Activated CD8-positive, alpha-beta memory T cell treated with anti-CD3 and anti-CD28 coated beads for 36 hours (primary cell): ENCODE measurements around the gene PODXL2. TPM values are rescaled to one million over a fixed set of nuclear protein-coding genes. Genes with fewer than 3 reads are reported as not detected.
"Not testable (repeated sequence)": the region's sequence is repeated elsewhere in the genome, so short reads cannot be mapped to it uniquely, and the experiment has no call there.

ENCODE experiments used
- CTCF ChIA-PET: fragments of 350-600 bp; sonication (Branson Sonifier 250); formaldehyde crosslinking; loops from one replicate; lab custom pipeline; 2021; ENCODE audit warnings: antibody characterized with exemption; lab: Charles Lee
- POLR2A ChIA-PET: fragments of 350-600 bp; sonication (Branson Sonifier 250); formaldehyde crosslinking; loops from one replicate; lab custom pipeline; 2021; ENCODE audit warnings: antibody characterized with exemption; lab: Charles Lee
- total RNA-seq, 2 experiments: library from RNA; stranded (reverse); gene quantifications; one replicate each; pipeline ENCODE4 v1.2.3, GENCODE V29; 2021

Gene PODXL2
- total RNA-seq, 2 experiments from 2014 or later = 1.5 to 1.7 TPM

DNA sequence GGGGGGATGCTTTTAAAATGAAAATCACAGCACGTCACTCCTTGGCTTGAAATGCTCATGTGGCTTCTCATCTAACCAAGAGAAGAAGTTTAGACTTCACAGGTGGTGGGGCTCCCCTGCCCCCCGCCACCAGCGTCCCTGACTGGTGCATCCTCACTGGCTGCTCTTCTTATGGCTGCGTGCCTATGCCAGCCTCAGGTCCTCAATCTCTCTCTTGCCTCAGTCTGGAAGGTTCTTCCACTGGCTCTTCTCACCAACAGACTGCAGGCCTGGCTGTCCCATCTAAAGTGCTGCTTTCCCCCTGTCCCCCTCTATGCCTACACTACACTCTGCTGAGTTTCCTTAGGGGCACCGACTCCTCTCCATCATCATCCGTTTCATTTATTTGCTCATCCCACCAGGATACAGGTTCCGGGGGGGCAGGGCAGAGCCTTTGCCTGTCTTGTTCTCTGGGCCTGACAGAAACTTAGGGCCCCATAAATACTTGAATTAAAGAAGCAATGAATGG is 64.4 kb downstream of the PODXL2 start:
- CTCF ChIA-PET = interaction anchor here (1.4 kb wide), 1 partner anchor 118 kb away, joined by 4 read pairs; no protein-coding TSS in a partner anchor
- POLR2A ChIA-PET = no interaction called here

DNA sequence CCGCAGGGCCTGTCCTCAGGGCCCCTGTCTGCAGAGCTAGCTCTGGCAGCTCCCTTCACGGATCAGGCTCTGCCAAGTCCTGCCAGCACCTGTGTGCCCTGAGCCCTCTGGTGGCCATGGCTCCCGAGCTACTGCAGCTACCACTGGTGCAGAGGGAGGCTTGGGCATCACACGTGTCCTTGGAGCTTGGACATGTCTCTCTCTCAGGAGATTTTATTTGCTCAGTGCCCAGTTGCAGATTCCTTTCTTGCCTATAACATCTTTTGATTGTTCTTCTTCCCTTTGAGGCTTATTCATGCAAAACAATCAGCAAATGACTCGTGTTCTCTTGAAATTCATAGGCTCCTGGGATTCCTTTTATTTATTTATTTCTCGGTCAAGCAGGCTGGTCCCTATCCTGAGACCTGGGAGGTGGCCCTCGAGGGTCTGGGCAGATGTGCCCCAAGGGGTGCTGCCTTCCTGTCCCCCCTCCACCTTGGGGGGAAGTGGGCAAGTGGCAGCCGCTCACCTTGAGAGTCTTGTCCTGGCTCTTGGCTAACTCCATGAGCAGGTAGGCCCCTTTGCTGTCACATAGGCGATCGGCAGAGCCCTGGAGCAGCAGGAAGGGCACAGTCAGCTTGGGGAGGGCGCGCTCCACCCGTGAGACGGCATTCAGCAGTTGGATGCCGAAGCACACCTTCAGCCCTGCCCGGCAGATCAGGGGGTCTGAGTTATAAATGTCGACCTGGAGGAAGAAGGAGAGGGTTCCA is 65.7 kb downstream of the PODXL2 start:
- POLR2A ChIA-PET = no interaction called here
- CTCF ChIA-PET = interaction anchor here (1.1 to 1.4 kb wide), 3 partner anchors 56 to 148 kb away, joined by 3 to 4 read pairs (median 3); no protein-coding TSS in a partner anchor

GRCh38 chr3:127697551-127698240 is 68.7 kb downstream of the PODXL2 start:
- ChIA-PET POLR2A (no interaction called here), CTCF (no interaction called here)

- CTCF ChIA-PET = no interaction called here
- POLR2A ChIA-PET = no interaction called here
Observed at GRCh38 chr3:127698286-127698685, 69.3 kb downstream of the PODXL2 start.

DNA sequence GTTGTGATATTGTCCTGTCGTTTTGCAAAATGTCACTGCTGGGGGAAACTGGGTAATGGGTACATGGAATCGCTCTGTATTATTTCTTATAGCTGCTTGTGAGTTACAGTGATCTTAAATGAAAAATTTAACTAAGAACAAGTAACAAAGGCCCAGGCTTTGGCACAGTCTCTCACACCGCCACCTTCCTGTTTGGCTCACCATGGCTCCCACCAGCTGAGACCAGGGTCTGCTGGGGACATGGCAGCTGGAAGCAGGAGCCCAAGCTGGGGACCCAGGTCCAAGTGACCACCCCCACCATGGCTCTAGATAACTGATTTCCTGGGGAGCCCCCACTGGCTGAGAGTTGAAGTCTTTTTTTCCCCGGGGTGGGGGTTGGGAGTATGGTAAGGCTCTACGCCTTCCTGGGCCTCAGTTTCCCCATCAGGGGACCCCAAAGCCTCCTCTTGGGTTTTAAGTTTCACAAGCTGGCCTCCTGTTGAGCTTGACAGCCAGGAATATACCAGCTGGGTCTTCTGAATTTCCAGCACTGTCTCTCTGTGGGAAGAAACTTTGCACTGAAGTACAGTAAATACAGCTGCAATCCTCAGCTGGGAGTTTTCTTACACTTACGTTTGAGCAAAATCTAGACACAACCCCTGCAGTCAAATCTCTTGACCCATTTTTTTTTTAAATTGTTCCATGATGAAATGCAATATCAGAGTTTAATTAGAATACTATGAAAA is 69.9 kb downstream of the PODXL2 start:
- POLR2A ChIA-PET = no interaction called here
- CTCF ChIA-PET = no interaction called here

DNA sequence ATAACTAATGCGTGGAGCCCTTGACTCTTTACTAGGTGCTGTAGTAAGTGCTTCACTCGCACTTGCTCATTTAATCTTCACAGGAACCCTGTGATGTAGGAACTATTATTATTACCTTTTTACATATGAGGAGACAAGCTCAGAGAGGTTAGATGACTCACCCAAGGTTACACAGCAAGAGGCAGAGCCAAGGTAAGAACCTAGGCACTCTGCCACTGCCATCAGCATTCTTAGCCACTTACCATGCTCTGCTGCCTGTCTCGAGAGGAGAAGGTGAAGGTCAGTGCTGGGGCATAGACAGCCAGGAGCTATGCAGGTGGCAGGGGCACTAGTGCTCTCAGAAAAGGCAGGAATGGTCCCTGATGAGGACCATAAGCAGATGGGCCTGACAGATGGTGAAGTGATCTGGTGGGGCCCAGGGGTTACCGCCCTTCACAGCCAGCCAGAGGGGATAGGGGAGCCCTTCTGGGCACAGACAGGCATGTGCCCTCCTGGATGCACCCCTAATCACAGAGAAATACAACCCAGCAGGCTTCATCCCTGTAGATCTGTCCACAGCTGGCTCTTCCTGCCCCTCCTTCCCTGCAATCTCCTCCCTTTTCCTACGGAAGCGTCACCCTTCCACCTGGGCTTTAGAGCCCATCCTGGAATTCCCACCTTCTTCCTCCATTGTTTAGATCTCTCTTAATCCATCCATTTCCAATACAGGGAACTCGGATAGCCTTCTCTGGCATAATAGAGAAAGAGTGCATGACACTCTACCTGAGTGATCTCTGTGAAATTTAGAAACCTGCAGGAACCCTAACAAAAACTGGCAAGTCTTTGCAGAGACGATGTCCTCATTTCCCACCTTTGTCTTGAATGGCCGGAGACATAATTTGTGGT is 70.7 kb downstream of the PODXL2 start:
- POLR2A ChIA-PET = no interaction called here
- CTCF ChIA-PET = no interaction called here

- POLR2A ChIA-PET = no interaction called here
- CTCF ChIA-PET = no interaction called here
Observed at GRCh38 chr3:127700406-127700805, 71.4 kb downstream of the PODXL2 start.

DNA sequence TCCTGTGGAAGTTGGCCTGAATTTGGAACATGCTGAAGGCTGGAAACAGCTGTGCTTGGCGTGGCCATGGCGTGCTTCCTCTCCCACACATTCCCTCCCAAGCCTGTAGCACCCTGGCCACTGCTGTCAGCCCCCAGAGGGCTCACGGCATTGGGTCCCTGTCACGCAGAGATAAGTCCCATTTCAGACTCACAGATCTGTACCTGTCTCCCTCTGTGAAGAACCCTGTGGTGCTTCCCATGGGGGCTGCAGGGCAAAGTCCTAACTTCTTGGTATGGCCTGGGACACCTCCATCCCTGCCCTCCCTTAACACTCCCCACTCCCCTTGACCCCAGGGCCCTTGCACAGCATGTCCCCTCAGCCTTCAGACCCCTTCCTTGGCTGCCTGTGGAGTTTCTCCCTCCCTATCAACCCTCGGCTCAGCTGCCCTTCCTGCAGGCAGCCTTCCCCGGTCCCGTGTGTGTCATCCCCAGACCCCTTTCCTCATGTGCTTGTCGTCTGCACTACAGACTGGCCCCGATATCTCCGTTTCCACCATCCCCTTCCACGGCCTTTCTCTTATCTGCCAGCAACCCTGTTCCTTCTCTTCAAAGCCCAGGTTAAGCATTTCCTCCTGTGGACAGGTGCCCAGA is 72.4 kb downstream of the PODXL2 start:
- ChIA-PET CTCF (interaction anchor here (0.7 kb wide), 1 partner anchor 50 kb away, joined by 3 read pairs; no protein-coding TSS in a partner anchor), POLR2A (no interaction called here)

- ChIA-PET POLR2A (no interaction called here), CTCF (no interaction called here)
Observed at GRCh38 chr3:127702151-127702578, 73.2 kb downstream of the PODXL2 start.

DNA sequence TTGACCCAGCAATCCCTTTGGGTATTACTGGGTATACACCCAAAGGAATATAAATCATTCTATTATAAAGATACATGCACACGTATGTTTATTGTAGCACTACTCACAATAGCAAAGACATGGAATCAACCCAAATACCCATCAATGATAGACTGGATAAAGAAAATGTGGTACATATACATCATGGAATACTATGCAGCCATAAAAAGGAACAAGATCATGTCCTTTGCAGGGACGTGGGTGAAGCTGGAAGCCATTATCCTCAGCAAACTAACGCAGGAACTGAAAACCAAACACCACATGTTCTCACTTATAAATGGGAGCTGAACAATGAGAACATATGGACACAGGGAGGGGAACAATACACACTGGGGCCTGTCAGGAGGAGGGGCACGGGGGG is 75.9 kb downstream of the PODXL2 start:
- POLR2A ChIA-PET, CTCF ChIA-PET: not testable (repeated sequence)

DNA sequence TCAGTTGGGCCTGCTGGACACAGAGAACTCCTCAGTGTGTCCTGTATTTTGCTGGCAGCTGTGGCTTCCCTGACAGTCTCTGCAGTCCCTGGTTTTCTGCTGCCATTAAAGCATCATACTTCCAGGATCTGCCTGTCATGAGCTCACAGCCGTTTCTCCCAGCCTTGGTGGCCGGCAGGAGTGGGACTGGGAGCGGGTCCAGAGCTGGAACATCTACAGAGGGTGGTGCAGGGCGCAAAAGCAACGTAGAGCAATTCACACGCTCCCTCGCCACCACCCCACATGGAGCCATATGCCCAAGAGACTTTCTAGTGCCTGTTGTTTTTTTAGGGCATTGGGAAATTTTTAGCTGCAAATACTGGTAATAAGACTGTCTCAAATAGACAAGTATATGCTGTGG is 77.3 kb downstream of the PODXL2 start:
- ChIA-PET POLR2A (no interaction called here), CTCF (interaction anchor here (0.9 kb wide), 1 partner anchor 38 kb away, joined by 3 read pairs; no protein-coding TSS in a partner anchor)

GRCh38 chr3:127706785-127707351 is 77.9 kb downstream of the PODXL2 start:
- CTCF ChIA-PET = interaction anchor here (0.9 kb wide), 1 partner anchor 37 kb away, joined by 3 read pairs; no protein-coding TSS in a partner anchor

DNA sequence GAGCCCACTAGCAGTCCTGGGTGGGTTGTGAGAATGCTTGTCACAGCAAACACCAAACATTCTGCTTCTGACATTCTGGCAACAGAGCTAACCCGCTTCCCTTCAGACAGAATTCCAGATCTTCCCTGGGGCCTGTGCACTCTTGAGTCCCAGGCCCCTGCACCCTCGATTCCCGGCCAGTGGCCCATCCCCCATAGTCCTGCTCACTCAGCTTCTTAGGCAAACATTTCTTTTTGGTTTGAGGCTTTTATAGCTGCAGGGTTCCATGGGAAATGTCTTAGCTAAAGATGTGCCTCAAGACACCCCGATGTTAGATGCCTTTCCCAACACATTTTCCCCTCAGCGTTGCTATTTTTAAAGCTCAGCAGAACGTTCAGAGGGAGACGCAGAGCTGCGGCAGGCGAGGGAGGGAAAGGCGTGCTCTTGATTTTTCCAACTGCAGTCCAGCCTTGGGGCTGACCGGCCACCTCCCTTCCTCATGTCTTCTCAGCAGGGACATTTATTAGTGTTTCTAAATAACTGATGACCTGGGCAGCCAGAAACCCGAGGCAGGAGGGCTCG is 78.9 kb downstream of the PODXL2 start:
- CTCF ChIA-PET = no interaction called here

More at GRCh38 chr3:127706785-127707351, 77.9 kb downstream of the PODXL2 start:
- POLR2A ChIA-PET = no interaction called here

DNA sequence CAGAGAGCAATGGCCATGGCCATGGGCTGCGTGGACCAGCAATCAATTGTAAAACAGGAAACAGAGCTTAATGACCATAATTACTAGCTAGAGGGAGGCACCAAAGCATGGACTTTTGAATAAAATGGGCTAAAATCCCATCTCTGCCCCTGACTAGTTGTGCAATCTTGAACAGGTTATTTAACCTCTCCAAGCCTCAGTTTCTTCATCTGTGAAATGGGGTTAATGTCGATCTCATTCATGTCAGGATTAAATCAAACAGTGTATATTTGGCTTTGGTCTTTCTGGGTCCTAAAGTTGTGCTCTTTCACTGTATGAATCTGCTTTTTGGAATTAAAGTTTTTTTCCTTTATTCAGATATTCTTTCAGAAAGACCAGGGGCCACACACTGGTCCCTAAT is 79.9 kb downstream of the PODXL2 start:
- CTCF ChIA-PET = no interaction called here
- POLR2A ChIA-PET = no interaction called here

More for the DNA sequence above, 78.9 kb downstream of the PODXL2 start:
- POLR2A ChIA-PET = no interaction called here

DNA sequence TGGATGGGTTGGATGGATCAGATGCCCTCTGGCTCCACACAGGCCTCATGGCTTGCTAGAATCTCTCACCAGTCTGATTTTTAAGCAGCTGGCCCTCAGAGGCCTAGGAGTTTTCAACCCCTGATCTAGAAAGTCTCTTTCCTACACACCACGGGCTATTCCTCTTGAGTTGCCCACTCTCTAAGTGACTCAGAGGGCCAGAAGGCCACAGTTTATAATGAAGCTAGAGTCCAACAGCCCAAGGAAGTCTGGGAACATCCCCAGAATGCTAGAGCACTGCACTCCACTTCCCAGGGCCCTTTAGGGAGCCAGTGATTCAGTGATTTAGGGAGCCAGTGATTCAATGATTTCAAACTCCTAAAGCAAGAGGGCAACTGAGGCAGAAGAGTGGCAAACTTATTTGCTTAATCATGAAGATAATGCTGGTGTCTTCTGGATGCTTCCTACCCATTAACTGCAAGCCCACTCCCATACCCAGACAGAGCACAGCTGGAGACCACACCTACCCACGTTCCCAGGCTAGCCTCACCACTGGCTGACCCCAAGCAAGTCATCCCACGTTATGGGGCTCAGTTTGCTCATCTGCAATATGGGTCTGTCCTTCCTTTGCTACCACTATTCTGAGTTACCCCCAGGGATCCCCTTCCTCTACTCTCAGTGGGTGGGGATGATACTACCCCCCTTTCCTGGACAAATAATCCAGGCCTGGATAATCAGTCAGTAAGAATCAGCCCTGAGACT is 80.5 kb downstream of the PODXL2 start:
- ChIA-PET CTCF (no interaction called here), POLR2A (no interaction called here)

DNA sequence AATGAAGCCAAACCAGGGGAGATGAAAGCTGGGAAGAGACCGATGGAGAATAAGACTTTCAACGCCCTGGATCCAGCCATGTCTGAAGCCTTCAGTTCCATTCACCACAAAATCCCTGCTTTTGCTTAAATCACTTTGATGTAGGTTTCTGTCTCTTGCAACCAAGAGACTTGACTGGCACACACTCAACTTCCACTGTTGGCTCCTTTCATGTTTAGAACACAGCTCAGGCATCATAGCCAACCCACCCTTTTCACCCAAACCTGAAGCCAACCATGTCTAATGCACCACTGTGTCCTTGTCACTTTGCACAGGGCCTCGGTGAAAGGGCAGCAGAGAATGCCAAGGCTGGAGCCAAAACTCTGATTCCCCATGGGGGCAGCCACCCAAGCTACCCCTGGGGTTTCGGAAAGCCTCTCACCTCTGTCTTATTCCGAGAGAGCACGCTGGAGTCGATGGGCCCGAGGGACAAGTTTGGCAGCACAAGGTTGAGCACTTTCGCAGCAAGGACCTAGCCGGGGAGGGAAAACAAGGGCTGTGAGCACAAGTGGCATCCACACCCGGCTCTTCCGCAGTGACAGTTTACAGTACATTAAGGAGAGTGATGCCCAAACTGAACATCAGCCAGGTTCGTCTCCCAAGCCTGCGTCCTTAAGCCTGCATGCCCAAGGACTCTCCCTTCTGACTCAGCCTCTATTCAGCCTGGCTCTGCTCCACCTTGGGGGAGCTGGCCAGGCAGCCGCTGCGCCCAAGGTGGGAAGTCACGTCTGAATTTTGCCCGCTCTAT is 81.4 kb downstream of the PODXL2 start:
- CTCF ChIA-PET = no interaction called here
- POLR2A ChIA-PET = no interaction called here
